ENCODE data around the gene PIM2. TPM values are rescaled to one million over a fixed set of nuclear protein-coding genes. Genes with fewer than 3 reads are reported as not detected.

The PIM2 gene
- total RNA-seq, 1 donor: 4.3 TPM

GRCh38 chrX:48934581-48935300 lies 15.9 kb upstream of the PIM2 start:
- Histone ChIP-seq H2AFZ (ENCODE audit: low read length) (no peak overlapping the region), H3K4me1 (ENCODE audit: insufficient read depth, low read length) (peaks cover 4% of the 10 kb centered on the region), H4K20me1 (ENCODE audit: insufficient read depth, low read length) (peaks cover 12% of the 10 kb centered on the region), H3K27ac (ENCODE audit: low read depth, low read length) (no peak overlapping the region), H3K36me3 (ENCODE audit: insufficient read depth, low read length) (peaks cover 24% of the 10 kb centered on the region), H3K9me3 (ENCODE audit: low read depth, low read length) (no peaks in the 10 kb centered on the region), H3K79me2 (ENCODE audit: insufficient read depth, low read length) (peaks cover 28% of the 10 kb centered on the region), H3K4me3 (ENCODE audit: insufficient read depth, low read length) (no peak overlapping the region), H3K4me2 (ENCODE audit: insufficient read depth, low read length) (no peak overlapping the region), H3K27me3 (ENCODE audit: insufficient read depth, low read length) (no peaks in the 10 kb centered on the region)
- no peak for DNase-seq (ENCODE audit: insufficient read length, low spot score, missing footprints)
- TF ChIP-seq CTCF (IDR thresholded peaks at IDR 0.05; ENCODE audit: extremely low read depth, low read depth, low read length): no peak

- Histone ChIP-seq H3K9me3 (ENCODE audit: low read depth, low read length) (no peaks in the 10 kb centered on the region), H3K4me1 (ENCODE audit: insufficient read depth, low read length) (peaks cover 4% of the 10 kb centered on the region), H2AFZ (ENCODE audit: low read length) (no peak overlapping the region), H3K27ac (ENCODE audit: low read depth, low read length) (no peak overlapping the region), H3K36me3 (ENCODE audit: insufficient read depth, low read length) (peaks cover 21% of the 10 kb centered on the region), H3K79me2 (ENCODE audit: insufficient read depth, low read length) (peaks cover 19% of the 10 kb centered on the region), H3K27me3 (ENCODE audit: insufficient read depth, low read length) (no peaks in the 10 kb centered on the region), H3K4me3 (ENCODE audit: insufficient read depth, low read length) (no peak overlapping the region), H3K4me2 (ENCODE audit: insufficient read depth, low read length) (no peak overlapping the region), H4K20me1 (ENCODE audit: insufficient read depth, low read length) (peaks cover 5% of the 10 kb centered on the region)
- TF ChIP-seq CTCF (IDR thresholded peaks at IDR 0.05; ENCODE audit: extremely low read depth, low read depth, low read length): no peak
- peak; percentile 43 for DNase-seq (ENCODE audit: insufficient read length, low spot score, missing footprints)
Observed at GRCh38 chrX:48933757-48934156, 14.9 kb upstream of the PIM2 start.

GRCh38 chrX:48927736-48928382 lies 9.0 kb upstream of the PIM2 start:
- H3K9me3 ChIP-seq (ENCODE audit: low read depth, low read length): no peaks in the 10 kb centered on the region
- H4K20me1 ChIP-seq (ENCODE audit: insufficient read depth, low read length): peaks cover 4% of the 10 kb centered on the region
- H3K27me3 ChIP-seq (ENCODE audit: insufficient read depth, low read length): no peaks in the 10 kb centered on the region
- H3K4me3 ChIP-seq (ENCODE audit: insufficient read depth, low read length): no peak overlapping the region
- H3K4me2 ChIP-seq (ENCODE audit: insufficient read depth, low read length): no peak overlapping the region
- H3K79me2 ChIP-seq (ENCODE audit: insufficient read depth, low read length): peaks cover 3% of the 10 kb centered on the region
- TF ChIP-seq CTCF (IDR thresholded peaks at IDR 0.05; ENCODE audit: extremely low read depth, low read depth, low read length): no peak
- no peaks in the 10 kb centered on the region for H3K4me1 ChIP-seq (ENCODE audit: insufficient read depth, low read length)
- H3K27ac ChIP-seq (ENCODE audit: low read depth, low read length): no peak overlapping the region
- no peak overlapping the region for H2AFZ ChIP-seq (ENCODE audit: low read length)
- DNase-seq (ENCODE audit: insufficient read length, low spot score, missing footprints): no peak
- peaks cover 21% of the 10 kb centered on the region for H3K36me3 ChIP-seq (ENCODE audit: insufficient read depth, low read length)

GRCh38 chrX:48927123-48927522 lies 8.3 kb upstream of the PIM2 start:
- no peaks in the 10 kb centered on the region for H3K9me3 ChIP-seq (ENCODE audit: low read depth, low read length)
- peaks cover 21% of the 10 kb centered on the region for H3K36me3 ChIP-seq (ENCODE audit: insufficient read depth, low read length)
- no peaks in the 10 kb centered on the region for H3K4me1 ChIP-seq (ENCODE audit: insufficient read depth, low read length)
- peaks cover 3% of the 10 kb centered on the region for H3K79me2 ChIP-seq (ENCODE audit: insufficient read depth, low read length)
- no peak overlapping the region for H2AFZ ChIP-seq (ENCODE audit: low read length)
- no peak overlapping the region for H3K4me2 ChIP-seq (ENCODE audit: insufficient read depth, low read length)
- no peak overlapping the region for H3K27ac ChIP-seq (ENCODE audit: low read depth, low read length)
- H3K27me3 ChIP-seq (ENCODE audit: insufficient read depth, low read length): no peaks in the 10 kb centered on the region
- no peak for TF ChIP-seq CTCF (IDR thresholded peaks at IDR 0.05; ENCODE audit: extremely low read depth, low read depth, low read length)
- peaks cover 4% of the 10 kb centered on the region for H4K20me1 ChIP-seq (ENCODE audit: insufficient read depth, low read length)
- H3K4me3 ChIP-seq (ENCODE audit: insufficient read depth, low read length): no peak overlapping the region
- DNase-seq (ENCODE audit: insufficient read length, low spot score, missing footprints): no peak

Data from osteoblast (primary cell).